ENCODE measurements around the gene SERPINB6.
"Not testable (repeated sequence)": the region's sequence is repeated elsewhere in the genome, so short reads cannot be mapped to it uniquely, and the experiment has no call there.

Gene SERPINB6

GRCh38 chr6:2909718-2910117 lies 61.6 kb downstream of the SERPINB6 start:
- no peaks in the 10 kb centered on the region for H3K9me3 Mint-ChIP-seq
- H3K27me3 Mint-ChIP-seq (ENCODE audit: low read depth): peaks cover 15% of the 10 kb centered on the region
- TF ChIP-seq CTCF (IDR thresholded peaks at IDR 0.05; ENCODE audit: unreplicated experiment in 3 of 3): no peak
- no peak overlapping the region for H3K4me3 Mint-ChIP-seq
- no peak overlapping the region for H3K27ac Mint-ChIP-seq
- peaks cover 29% of the 10 kb centered on the region for H3K4me1 Mint-ChIP-seq
- H3K36me3 Mint-ChIP-seq (ENCODE audit: low read depth): no peaks in the 10 kb centered on the region

GRCh38 chr6:2909051-2909606 lies 62.2 kb downstream of the SERPINB6 start:
- not testable (repeated sequence) for H3K27ac Mint-ChIP-seq; H3K9me3 Mint-ChIP-seq; H3K36me3 Mint-ChIP-seq (ENCODE audit: low read depth); H3K4me3 Mint-ChIP-seq
- peaks cover 34% of the 10 kb centered on the region for H3K4me1 Mint-ChIP-seq
- peaks cover 15% of the 10 kb centered on the region for H3K27me3 Mint-ChIP-seq (ENCODE audit: low read depth)

- Mint-ChIP-seq H3K4me1 (peaks cover 34% of the 10 kb centered on the region), H3K27ac (peak overlapping the region in 1 of 3 experiments; percentile 1), H3K27me3 (ENCODE audit: low read depth) (peaks cover 15% of the 10 kb centered on the region)
- not testable (repeated sequence) for H3K4me3 Mint-ChIP-seq; H3K9me3 Mint-ChIP-seq; H3K36me3 Mint-ChIP-seq (ENCODE audit: low read depth)
Measured at GRCh38 chr6:2908516-2908915, 62.9 kb downstream of the SERPINB6 start.

- Mint-ChIP-seq H3K4me1 (peaks cover 41% of the 10 kb centered on the region), H3K27me3 (ENCODE audit: low read depth) (peaks cover 23% of the 10 kb centered on the region), H3K4me3 (peak overlapping the region in 1 of 3 experiments; percentile 95)
- not testable (repeated sequence) for H3K27ac Mint-ChIP-seq; H3K9me3 Mint-ChIP-seq; H3K36me3 Mint-ChIP-seq (ENCODE audit: low read depth)
Measured at GRCh38 chr6:2903411-2904185, 67.8 kb downstream of the SERPINB6 start.

GRCh38 chr6:2901645-2902502 lies 69.5 kb downstream of the SERPINB6 start:
- Mint-ChIP-seq H3K4me1 (peaks cover 32% of the 10 kb centered on the region), H3K4me3 (peak overlapping the region; percentile 95 to 96 (median 95)), H3K27me3 (ENCODE audit: low read depth) (peaks cover 18% of the 10 kb centered on the region), H3K27ac (peak overlapping the region; percentile 88 to 98 (median 90))
- not testable (repeated sequence) for H3K36me3 Mint-ChIP-seq (ENCODE audit: low read depth); H3K9me3 Mint-ChIP-seq

- Mint-ChIP-seq H3K36me3 (ENCODE audit: low read depth) (peaks cover 10% of the 10 kb centered on the region), H3K4me1 (peaks cover 30% of the 10 kb centered on the region), H3K27me3 (ENCODE audit: low read depth) (peaks cover 17% of the 10 kb centered on the region), H3K27ac (peak overlapping the region; percentile 18 to 98 (median 84)), H3K9me3 (no peaks in the 10 kb centered on the region), H3K4me3 (peak overlapping the region; percentile 95 to 96 (median 95))
- no peak for TF ChIP-seq CTCF (IDR thresholded peaks at IDR 0.05; ENCODE audit: unreplicated experiment in 3 of 3)
Measured at GRCh38 chr6:2900821-2901644, 70.3 kb downstream of the SERPINB6 start.

- Mint-ChIP-seq H3K4me1 (peaks cover 30% of the 10 kb centered on the region), H3K27ac (peak overlapping the region; percentile 18 to 84 (median 67)), H3K9me3 (no peaks in the 10 kb centered on the region), H3K4me3 (peak overlapping the region; percentile 95 to 96 (median 95)), H3K36me3 (ENCODE audit: low read depth) (peaks cover 12% of the 10 kb centered on the region), H3K27me3 (ENCODE audit: low read depth) (peaks cover 17% of the 10 kb centered on the region)
- no peak for TF ChIP-seq CTCF (IDR thresholded peaks at IDR 0.05; ENCODE audit: unreplicated experiment in 3 of 3)
Measured at GRCh38 chr6:2900221-2900807, 71.1 kb downstream of the SERPINB6 start.

All from nephron (organoid).